ENCODE measurements around the gene PHF24. TPM values are rescaled to one million over a fixed set of nuclear protein-coding genes. Genes with fewer than 3 reads are reported as not detected.

The PHF24 gene
- total RNA-seq, 1 experiment from 2014 or later, result 0.42 TPM

DNA sequence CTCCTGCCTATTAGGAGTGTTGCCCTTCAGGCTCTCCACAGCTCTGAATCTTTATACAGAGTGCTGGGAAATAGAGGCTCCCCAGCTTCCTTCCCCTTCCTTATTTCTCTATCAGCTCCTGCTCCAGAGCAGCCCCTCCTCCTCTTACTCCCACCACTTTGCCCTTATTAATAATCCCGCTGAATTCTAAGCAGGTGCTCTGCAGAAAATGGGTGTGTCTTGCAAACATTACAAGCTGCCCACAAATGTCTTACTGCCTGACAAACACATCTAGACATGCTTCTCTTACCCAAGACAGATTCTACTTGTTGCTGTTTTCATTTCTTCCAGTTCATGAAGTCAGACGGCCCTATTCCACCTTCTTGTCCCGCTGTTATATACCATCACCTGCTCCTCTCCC is 6.4 kb downstream of the PHF24 start:
- peaks cover 9% of the 10 kb centered on the region for H3K27me3 ChIP-seq (ENCODE audit: control insufficient read depth, insufficient read depth, low read length)
- no peak overlapping the region for H3K4me3 ChIP-seq (ENCODE audit: insufficient read depth, low read depth, low read length)
- H3K36me3 ChIP-seq (replicated peaks; ENCODE audit: control insufficient read depth, insufficient read depth, low read length), result no peaks in the 10 kb centered on the region
- DNase-seq, result no peak

GRCh38 chr9:34971146-34971811 is 13.2 kb downstream of the PHF24 start:
- Histone ChIP-seq H3K4me3 (ENCODE audit: insufficient read depth, low read depth, low read length) (no peak overlapping the region), H3K27me3 (ENCODE audit: control insufficient read depth, insufficient read depth, low read length) (no peaks in the 10 kb centered on the region), H3K36me3 (replicated peaks; ENCODE audit: control insufficient read depth, insufficient read depth, low read length) (no peaks in the 10 kb centered on the region)
- no peak for DNase-seq

DNA sequence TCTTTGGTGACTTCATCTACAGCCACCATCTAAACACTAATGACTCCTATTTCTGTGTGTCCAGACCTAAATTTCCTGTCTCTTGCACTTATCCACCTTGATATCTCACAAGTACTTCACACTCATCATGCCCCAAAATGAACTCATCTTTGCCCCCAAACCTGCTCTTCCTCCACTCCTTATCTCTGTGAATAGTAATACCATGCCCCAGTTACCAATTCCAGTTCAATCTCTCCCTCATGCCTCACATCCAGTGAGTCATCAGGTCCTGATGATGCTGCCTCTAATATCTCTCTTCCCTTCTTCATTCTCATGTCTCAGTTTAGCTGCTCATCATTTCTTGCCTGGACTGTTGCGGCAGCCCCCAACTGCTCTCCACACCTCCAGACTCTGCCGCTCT is 16.6 kb downstream of the PHF24 start:
- no peaks in the 10 kb centered on the region for H3K27me3 ChIP-seq (ENCODE audit: control insufficient read depth, insufficient read depth, low read length)
- no peak overlapping the region for H3K4me3 ChIP-seq (ENCODE audit: insufficient read depth, low read depth, low read length)
- H3K36me3 ChIP-seq (replicated peaks; ENCODE audit: control insufficient read depth, insufficient read depth, low read length), result no peaks in the 10 kb centered on the region
- DNase-seq, result no peak

GRCh38 chr9:34976441-34976840 is 18.4 kb downstream of the PHF24 start:
- no peaks in the 10 kb centered on the region for H3K36me3 ChIP-seq (replicated peaks; ENCODE audit: control insufficient read depth, insufficient read depth, low read length)
- no peak for DNase-seq
- H3K27me3 ChIP-seq (ENCODE audit: control insufficient read depth, insufficient read depth, low read length), result no peaks in the 10 kb centered on the region
- H3K4me3 ChIP-seq (ENCODE audit: insufficient read depth, low read depth, low read length), result no peak overlapping the region

DNA sequence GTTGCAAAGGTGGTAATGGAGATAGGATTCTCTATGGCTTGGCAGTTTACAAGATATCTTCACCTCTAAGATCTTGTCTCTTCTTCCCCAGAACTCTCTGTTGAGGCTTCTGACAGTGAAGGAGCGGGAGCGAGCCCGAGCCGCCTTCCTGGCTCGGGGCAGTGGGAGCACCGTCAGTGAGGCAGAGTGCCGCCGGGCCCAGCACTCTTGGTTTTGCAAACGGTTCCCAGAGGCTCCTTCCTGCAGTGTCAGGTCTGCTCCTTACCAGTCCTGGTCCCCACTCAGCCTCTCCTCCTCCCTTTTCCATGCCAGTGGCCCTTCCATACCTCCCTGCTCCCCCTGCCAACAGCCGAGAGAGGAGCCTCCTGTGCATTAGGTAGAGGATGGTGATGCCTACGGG is 18.9 kb downstream of the PHF24 start:
- no peaks in the 10 kb centered on the region for H3K27me3 ChIP-seq (ENCODE audit: control insufficient read depth, insufficient read depth, low read length)
- DNase-seq, result no peak
- no peak overlapping the region for H3K4me3 ChIP-seq (ENCODE audit: insufficient read depth, low read depth, low read length)
- H3K36me3 ChIP-seq (replicated peaks; ENCODE audit: control insufficient read depth, insufficient read depth, low read length), result no peaks in the 10 kb centered on the region

GRCh38 chr9:34980181-34980761 is 22.2 kb downstream of the PHF24 start:
- H3K4me3 ChIP-seq (ENCODE audit: insufficient read depth, low read depth, low read length), result no peak overlapping the region
- H3K36me3 ChIP-seq (replicated peaks; ENCODE audit: control insufficient read depth, insufficient read depth, low read length), result no peaks in the 10 kb centered on the region
- H3K27me3 ChIP-seq (ENCODE audit: control insufficient read depth, insufficient read depth, low read length), result no peaks in the 10 kb centered on the region
- no peak for DNase-seq

- Histone ChIP-seq H3K36me3 (replicated peaks; ENCODE audit: control insufficient read depth, insufficient read depth, low read length) (no peaks in the 10 kb centered on the region), H3K4me3 (ENCODE audit: insufficient read depth, low read depth, low read length) (no peak overlapping the region), H3K27me3 (ENCODE audit: control insufficient read depth, insufficient read depth, low read length) (no peaks in the 10 kb centered on the region)
- no peak for DNase-seq
These were observed 24.3 kb downstream of the PHF24 start for GRCh38 chr9:34982361-34982760.

- Histone ChIP-seq H3K36me3 (replicated peaks; ENCODE audit: control insufficient read depth, insufficient read depth, low read length) (no peaks in the 10 kb centered on the region), H3K4me3 (ENCODE audit: insufficient read depth, low read depth, low read length) (no peak overlapping the region), H3K27me3 (ENCODE audit: control insufficient read depth, insufficient read depth, low read length) (no peaks in the 10 kb centered on the region)
- DNase-seq, result no peak
These were observed 25.1 kb downstream of the PHF24 start for GRCh38 chr9:34983209-34983608.

DNA sequence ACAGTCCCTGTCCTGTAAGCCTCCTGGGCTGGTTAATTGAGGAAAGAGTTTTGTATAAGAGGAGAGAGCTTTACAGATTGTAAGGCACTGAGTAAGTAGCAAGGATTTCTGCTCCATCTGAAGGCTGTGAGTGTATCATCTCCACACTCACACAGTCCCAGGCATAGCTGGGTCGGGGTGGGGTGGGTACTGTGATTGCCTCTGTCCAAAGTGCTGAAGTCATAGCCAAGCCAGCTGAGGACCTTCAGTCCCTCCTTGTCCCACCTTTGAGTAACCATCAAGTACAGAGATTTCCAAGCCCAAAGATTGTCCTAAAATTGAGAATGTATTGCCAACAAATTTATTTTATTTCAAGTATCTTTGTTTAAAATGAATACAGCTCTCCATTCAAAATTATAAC is 26.0 kb downstream of the PHF24 start:
- no peak overlapping the region for H3K4me3 ChIP-seq (ENCODE audit: insufficient read depth, low read depth, low read length)
- peak; percentile 76 for DNase-seq
- no peaks in the 10 kb centered on the region for H3K36me3 ChIP-seq (replicated peaks; ENCODE audit: control insufficient read depth, insufficient read depth, low read length)
- no peaks in the 10 kb centered on the region for H3K27me3 ChIP-seq (ENCODE audit: control insufficient read depth, insufficient read depth, low read length)

DNA sequence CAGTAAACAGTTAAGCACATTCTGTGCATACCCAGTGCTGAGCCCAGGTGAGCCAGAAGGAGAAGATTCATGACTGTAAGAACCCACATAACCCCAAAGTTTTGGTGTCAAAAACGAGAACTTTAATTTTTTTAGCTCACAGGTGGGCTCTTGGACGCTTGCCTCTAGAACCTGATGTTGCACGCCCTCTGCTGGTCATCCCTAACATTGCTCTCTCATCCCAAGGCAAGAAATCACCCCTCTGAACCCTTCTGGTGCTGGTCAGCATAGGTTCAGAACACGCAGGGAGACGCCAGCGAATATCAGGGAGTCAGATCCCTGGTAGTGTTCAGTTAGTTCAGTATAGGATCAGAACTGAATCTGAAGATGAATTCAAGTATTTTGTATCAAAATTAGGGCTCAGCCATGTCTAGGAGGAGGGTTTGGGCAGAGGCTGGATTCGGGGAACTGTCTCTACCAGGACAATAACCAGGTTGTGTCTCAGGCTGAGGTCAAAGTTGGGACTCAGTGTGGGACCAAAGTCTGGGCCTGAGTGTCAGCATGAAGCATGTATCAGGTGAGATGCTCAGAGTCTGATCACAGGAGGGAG is 27.3 kb downstream of the PHF24 start:
- Histone ChIP-seq H3K27me3 (ENCODE audit: control insufficient read depth, insufficient read depth, low read length) (no peaks in the 10 kb centered on the region), H3K36me3 (replicated peaks; ENCODE audit: control insufficient read depth, insufficient read depth, low read length) (no peaks in the 10 kb centered on the region), H3K4me3 (ENCODE audit: insufficient read depth, low read depth, low read length) (no peak overlapping the region)
- peak; percentile 69 for DNase-seq

DNA sequence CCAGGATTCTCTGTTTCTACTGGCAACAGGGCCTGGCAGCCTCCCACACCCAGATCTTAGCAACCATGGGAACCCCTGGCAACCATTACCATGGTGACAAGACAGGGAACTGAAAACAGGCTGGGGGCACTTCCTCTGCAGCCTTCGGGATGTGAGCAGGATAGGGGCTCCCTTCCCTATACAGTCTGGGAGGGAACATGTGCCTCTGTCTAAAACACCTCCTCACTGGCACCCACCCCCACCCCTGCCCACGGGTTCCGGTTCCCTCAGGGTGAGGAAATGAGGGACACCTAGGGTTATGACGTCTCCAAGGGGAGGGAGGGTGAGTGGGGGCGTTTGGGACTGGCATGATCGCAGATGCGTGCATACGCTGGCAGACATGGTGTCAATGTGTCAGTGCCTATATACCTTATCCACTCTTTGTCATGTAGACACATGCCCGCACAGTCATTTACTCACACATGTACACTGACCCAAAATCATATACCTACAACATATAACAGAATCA is 28.5 kb downstream of the PHF24 start:
- peak; percentile 41 for DNase-seq
- Histone ChIP-seq H3K36me3 (replicated peaks; ENCODE audit: control insufficient read depth, insufficient read depth, low read length) (no peaks in the 10 kb centered on the region), H3K4me3 (ENCODE audit: insufficient read depth, low read depth, low read length) (no peak overlapping the region), H3K27me3 (ENCODE audit: control insufficient read depth, insufficient read depth, low read length) (no peaks in the 10 kb centered on the region)

DNA sequence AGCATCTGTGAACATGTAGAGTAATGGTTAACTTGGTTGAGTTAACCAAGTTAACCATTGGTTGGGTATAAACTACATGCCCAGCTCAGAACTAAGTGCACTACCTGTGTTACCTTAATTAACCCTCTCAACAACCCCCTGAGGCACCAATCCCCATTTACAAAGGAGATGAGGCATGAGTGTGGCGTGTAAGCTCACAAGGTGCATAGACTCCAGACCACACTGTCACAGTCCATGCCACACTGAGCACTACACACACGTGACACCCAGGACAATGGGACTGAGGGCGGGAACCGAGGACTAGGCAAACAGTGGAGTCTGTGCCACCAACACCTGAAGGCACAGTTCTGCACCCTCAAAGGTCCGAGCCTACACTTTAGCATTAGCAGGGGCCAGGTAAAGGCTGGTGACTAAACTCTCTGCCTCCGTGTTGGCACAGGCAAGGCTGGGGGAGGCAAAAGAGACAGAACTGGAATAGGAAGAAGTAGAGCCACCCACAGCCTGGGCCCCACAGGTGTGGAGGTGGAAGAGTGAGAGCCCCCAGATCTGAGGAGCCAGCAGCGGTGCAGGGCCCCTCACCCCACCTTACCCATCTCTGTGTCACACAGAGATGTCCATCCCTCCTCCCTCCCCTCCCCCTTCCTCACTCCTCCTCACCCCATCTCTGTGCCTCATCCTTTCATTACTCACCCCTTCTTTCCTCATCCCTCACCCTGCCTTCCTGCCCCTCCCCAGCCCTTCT is 29.2 kb downstream of the PHF24 start:
- DNase-seq, result no peak
- no peaks in the 10 kb centered on the region for H3K36me3 ChIP-seq (replicated peaks; ENCODE audit: control insufficient read depth, insufficient read depth, low read length)
- H3K4me3 ChIP-seq (ENCODE audit: insufficient read depth, low read depth, low read length), result no peak overlapping the region
- H3K27me3 ChIP-seq (ENCODE audit: control insufficient read depth, insufficient read depth, low read length), result no peaks in the 10 kb centered on the region

- H3K27me3 ChIP-seq (ENCODE audit: control insufficient read depth, insufficient read depth, low read length), result no peaks in the 10 kb centered on the region
- H3K36me3 ChIP-seq (replicated peaks; ENCODE audit: control insufficient read depth, insufficient read depth, low read length), result no peaks in the 10 kb centered on the region; the same call in 1 of the 2 replicates
- DNase-seq, result peak; percentile 57
- H3K4me3 ChIP-seq (ENCODE audit: insufficient read depth, low read depth, low read length), result peak overlapping the region; percentile 65
These were observed 30.3 kb downstream of the PHF24 start for GRCh38 chr9:34988218-34989002.

All from H7 (cell line).